K562 (cell line): ENCODE measurements around the gene DROSHA. TPM values are rescaled to one million over a fixed set of nuclear protein-coding genes. Genes with fewer than 3 reads are reported as not detected.

Source experiments
- ATAC-seq: fragments of 200-7000 bp; cut with Tn5 transposase; 3 replicates; pipeline ENCODE4 v1.9.1; 2020; ENCODE audit warnings: moderate library complexity
- BruUV-seq: library from RNA; stranded (reverse); fragments of 400-500 nt; replicated peaks from 2 replicates; lab custom pipeline; 2021; lab: Mats Ljungman, UMichigan
- CTCF ChIA-PET: fragments of 300-600 bp; formaldehyde crosslinking; extraction: SDS; loops from one replicate; lab custom pipeline; 2021; ENCODE audit warnings: low intra/inter-chr PET ratio; lab: Yijun Ruan, JAX
- POLR2A ChIA-PET: fragments of 300-600, 350-650 bp; sonication (Branson Sonifier 250); formaldehyde crosslinking; extraction: SDS; loops from one replicate; lab custom pipeline; 2021; ENCODE audit warnings: antibody characterized with exemption, inconsistent platforms; lab: Yijun Ruan, JAX
- DNase-seq, 4 experiments: peaks; one replicate each; pipeline versions ENCODE4 v3.0.0 to v3.0.0-alpha.2; 2011 to 2018; ENCODE audit warnings: low spot score in 3 of 4, mixed read lengths in 3 of 4; ENCODE audit errors: extremely low read depth in 1 of 4
- FAIRE-seq: peaks from 2 replicates; lab custom pipeline; 2011; peaks lifted over from hg19 to GRCh38; lab: Jason Lieb, UNC
- H2AFZ ChIP-seq: 2 replicates; pipeline ENCODE4 v1.6.0; 2011; ENCODE audit warnings: low read depth, low read length, control low read depth, inconsistent platforms
- H3K27ac ChIP-seq: fragments of 200-600 bp; 3 replicates; pipeline ENCODE4 v1.8.0; 2011; ENCODE audit warnings: low read depth, mild to moderate bottlenecking, control low read depth, inconsistent platforms, low read length, moderate library complexity, mixed read lengths; ENCODE audit errors: extremely low read depth
- H3K27me3 ChIP-seq, 2 experiments: fragments of 300-600 bp in 1 of 2; 2 replicates in 1 of 2; 3 replicates in 1 of 2; pipeline versions ENCODE4 v1.6.0 to v1.8.0; 2011; ENCODE audit warnings: inconsistent platforms in 2 of 2, low read length in 2 of 2, mild to moderate bottlenecking in 1 of 2, mixed read lengths in 1 of 2, moderate library complexity in 1 of 2; ENCODE audit not compliant: control insufficient read depth in 2 of 2, insufficient read depth in 2 of 2
- H3K36me3 ChIP-seq: fragments of 300-600 bp; 3 replicates; pipeline ENCODE4 v1.8.0; 2011; ENCODE audit warnings: mild to moderate bottlenecking, low read length, inconsistent platforms; ENCODE audit not compliant: control insufficient read depth, insufficient read depth
- H3K4me1 ChIP-seq, 2 experiments: fragments of 200-600 bp in 1 of 2; replicated peaks in 1 of 2; 2 replicates in 1 of 2; 3 replicates in 1 of 2; pipeline versions ENCODE4 v1.5.1 to v1.8.0; 2011; ENCODE audit warnings: inconsistent platforms in 2 of 2, low read length in 2 of 2, mild to moderate bottlenecking in 1 of 2, mixed read lengths in 1 of 2, moderate library complexity in 1 of 2; ENCODE audit not compliant: control insufficient read depth in 2 of 2, insufficient read depth in 2 of 2
- H3K4me2 ChIP-seq: 2 replicates; pipeline ENCODE4 v1.6.1; 2011; ENCODE audit warnings: low read length, control low read depth, inconsistent platforms, mixed read lengths; ENCODE audit not compliant: insufficient read depth
- H3K4me3 ChIP-seq: fragments of 200-600 bp; sonication (generic), shearing (Covaris generic); 2 replicates; pipeline ENCODE4 v1.5.1; 2016; ENCODE audit warnings: control low read depth, inconsistent platforms
- H3K79me2 ChIP-seq: fragments of 200-600 bp; 3 replicates; pipeline ENCODE4 v1.8.0; 2011; ENCODE audit warnings: low read length, inconsistent platforms; ENCODE audit not compliant: control insufficient read depth, insufficient read depth
- H3K9ac ChIP-seq, 2 experiments: 2 replicates each; pipeline versions ENCODE4 v1.6.0 to v1.6.1; 2011; ENCODE audit warnings: low read depth in 2 of 2, low read length in 2 of 2, control low read depth in 1 of 2, inconsistent platforms in 1 of 2, mild to moderate bottlenecking in 1 of 2, mixed read lengths in 1 of 2; ENCODE audit not compliant: insufficient read depth in 1 of 2
- H3K9me1 ChIP-seq: one replicate; pipeline ENCODE4 v1.6.0; 2011; ENCODE audit warnings: inconsistent platforms, mild to moderate bottlenecking, low read length, moderate library complexity; ENCODE audit not compliant: control insufficient read depth, insufficient read depth
- H3K9me3 ChIP-seq: replicated peaks from 2 replicates; pipeline ENCODE4 v1.5.1; 2011; ENCODE audit warnings: low read depth, low read length, inconsistent platforms; ENCODE audit not compliant: control insufficient read depth, insufficient read depth
- H4K20me1 ChIP-seq: replicated peaks from 2 replicates; pipeline ENCODE4 v1.6.1; 2011; ENCODE audit warnings: low read length, inconsistent platforms, mixed read lengths; ENCODE audit not compliant: control insufficient read depth, insufficient read depth
- ARID2 ChIP-seq: fragments of 450-650 bp; IDR thresholded peaks from 2 replicates; pipeline ENCODE4 v1.6.1; 2017; ENCODE audit warnings: antibody characterized with exemption, mild to moderate bottlenecking
- PML ChIP-seq: IDR thresholded peaks from 2 replicates; pipeline ENCODE4 v1.6.1; 2012; ENCODE audit warnings: low read length, inconsistent platforms
- TBP ChIP-seq: optimal IDR thresholded peaks from 2 replicates; pipeline ENCODE3; 2011; ENCODE audit warnings: low read depth, low read length, improper control_type of control experiment
- U2AF1 ChIP-seq: fragments of 200-400 bp; formaldehyde crosslinking; optimal IDR thresholded peaks from 2 replicates; pipeline ENCODE3; 2017; ENCODE audit warnings: mild to moderate bottlenecking, low read depth, low read length, moderate library complexity
- XRCC3 ChIP-seq: fragments of 450-650 bp; IDR thresholded peaks from 2 replicates; pipeline ENCODE4 v1.6.1; 2017; ENCODE audit warnings: mild to moderate bottlenecking, moderate library complexity
- ZBTB7A ChIP-seq: IDR thresholded peaks from 2 replicates; pipeline ENCODE4 v1.6.1; 2011; ENCODE audit warnings: low read depth, mild to moderate bottlenecking, low read length, moderate library complexity, borderline replicate concordance; ENCODE audit not compliant: control insufficient read depth
- ZNF212 ChIP-seq: fragments of 450-650 bp; formaldehyde crosslinking; IDR thresholded peaks from 2 replicates; pipeline ENCODE4 v1.4.0; 2020; ENCODE audit warnings: mild to moderate bottlenecking
- ZNF239 ChIP-seq: fragments of 250-450 bp; sonication (Bioruptor Pico); IDR thresholded peaks from 2 replicates; pipeline ENCODE4 v1.4.0; 2020; ENCODE audit warnings: mild to moderate bottlenecking
- ZNF699 ChIP-seq: fragments of 250-450 bp; sonication (Bioruptor Pico); IDR thresholded peaks from 2 replicates; pipeline ENCODE4 v1.8.0; 2021; ENCODE audit warnings: mild to moderate bottlenecking, moderate library complexity; ENCODE audit not compliant: insufficient replicate concordance
- ZNF79 ChIP-seq: fragments of 250-450 bp; sonication (Bioruptor Pico); IDR thresholded peaks from 2 replicates; pipeline ENCODE4 v1.4.0; 2020; ENCODE audit warnings: low read depth, mild to moderate bottlenecking, moderate library complexity
- WGBS: fragments of 100-300 bp; shearing (Covaris generic); methylation state at CpG from one replicate; pipeline ENCODE4 v1.1.6; 2016; ENCODE audit warnings: low coverage, mixed read lengths; ENCODE audit not compliant: insufficient coverage; ENCODE audit errors: missing lambda C conversion rate; 5-methylcytosine and 5-hydroxymethylcytosine counted together
- in situ Hi-C: fragments of 300-500 bp; cut with MboI; formaldehyde crosslinking; loops from 4 replicates; pipeline ENCODE4 v1.15.0; 2018; ENCODE audit warnings: inconsistent platforms, mixed read lengths
- intact Hi-C: fragments of 100-400 bp; cut with micrococcal nuclease; formaldehyde crosslinking; loops from 2 replicates; pipeline ENCODE4 v1.14.2; 2022
- polyA plus RNA-seq, 8 experiments: library from polyadenylated mRNA; depleted of rRNA in 4 of 8; stranded (reverse) in 5 of 8; unstranded in 3 of 8; fragments of >200 nt; fragmentation: Nextera tagmentation in 2 of 8; fragmentation: Illumina TruSeq in 1 of 8; extraction: Ambion mirVana in 2 of 8; extraction: Trizol in 1 of 8; gene quantifications; 2 replicates each; pipeline versions ENCODE4 v1.2.1 to v1.2.3, GENCODE V29; 2011 to 2014; ENCODE audit warnings: inconsistent platforms in 1 of 8, missing spikeins in 1 of 8
- total RNA-seq, 7 experiments: library from RNA; depleted of rRNA in 6 of 7; stranded (reverse); fragments of >200 nt in 6 of 7; fragmentation: Illumina TruSeq in 2 of 7; extraction: Trizol in 2 of 7; gene quantifications; 2 replicates each; pipeline versions ENCODE4 v1.2.1 to v1.2.3, GENCODE V29; 2011 to 2021; ENCODE audit warnings: low replicate concordance in 1 of 7
- TF ChIP-seq, protein P1 (sequence below): fragments of 450-650 bp; conservative IDR thresholded peaks from 2 replicates; pipeline ENCODE4 v1.6.1; 2016; ENCODE audit warnings: missing genetic modification characterization, low read depth, mild to moderate bottlenecking, missing compliant biosample characterization, moderate library complexity
- TF ChIP-seq, protein P2 (sequence below): sonication (generic); formaldehyde crosslinking; IDR thresholded peaks from 2 replicates; pipeline ENCODE4 v1.9.0; 2022; ENCODE audit warnings: mild to moderate bottlenecking, missing genetic modification reagents
- TF ChIP-seq, protein P3 (sequence below): fragments of 250-450 bp; sonication (Bioruptor Pico); IDR thresholded peaks from 2 replicates; pipeline ENCODE4 v1.4.0; 2020; ENCODE audit warnings: borderline replicate concordance

The DROSHA gene
- total and polyA plus RNA-seq, 9 of the 15 experiments (the other 6 are each of a cell fraction or from before 2014, with no cell fraction given) = 52.5 to 109 (median 68.9) TPM

DNA sequence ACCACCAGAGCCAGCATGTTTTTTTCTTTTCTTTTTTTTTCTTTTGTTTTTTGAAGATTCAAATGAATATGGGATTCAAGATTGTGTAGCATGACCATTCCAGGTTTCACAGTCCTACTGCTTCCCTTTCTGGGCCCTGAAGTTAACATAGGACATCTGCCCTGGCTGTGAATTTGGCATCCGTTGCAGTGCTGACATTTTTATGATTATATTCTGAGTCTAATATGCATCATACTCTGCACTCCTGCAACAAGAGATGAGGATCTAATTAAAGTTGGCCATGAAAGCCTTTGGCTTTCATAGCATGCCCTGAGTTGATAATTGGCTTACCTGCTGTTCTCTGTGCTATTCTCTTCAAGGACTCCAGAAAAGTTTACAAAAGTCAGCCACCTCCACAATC is 30.1 kb upstream of the DROSHA start:
- ATAC-seq = no peak

DNA sequence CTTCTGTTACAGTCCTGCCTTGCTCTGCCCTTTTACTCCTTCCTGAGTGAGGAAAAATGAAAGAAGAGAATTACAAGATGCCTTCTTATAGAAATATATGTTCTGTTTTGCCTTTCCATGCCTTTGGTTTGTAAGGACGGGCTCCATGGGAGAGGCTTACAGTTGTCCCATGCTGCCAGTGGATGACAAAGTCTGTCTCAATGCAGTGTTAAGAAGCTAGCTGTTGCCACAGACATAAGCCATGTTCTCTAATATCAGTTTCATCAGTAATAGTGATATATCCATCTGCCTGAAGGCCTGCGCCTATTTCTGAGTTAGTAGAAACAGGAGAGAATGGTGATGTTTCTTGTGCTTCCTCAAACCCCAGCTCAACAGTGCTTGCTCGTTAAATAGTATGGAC is 28.0 kb upstream of the DROSHA start:
- 0 out of 3 replicates have a peak, but pooled peaks have one; percentile 31 for ATAC-seq
- no TSS peak for BruUV-seq
- intact Hi-C loops (no loop called here), in situ Hi-C loops (no loop called here)
- Histone ChIP-seq H3K9me1 (no peaks in the 10 kb centered on the region), H2AFZ (no peak overlapping the region), H3K27ac (no peak overlapping the region), H4K20me1 (no peaks in the 10 kb centered on the region), H3K79me2 (no peaks in the 10 kb centered on the region), H3K9me3 (no peaks in the 10 kb centered on the region), H3K4me1 (no peaks in the 10 kb centered on the region; a peak in 1 of 5 replicates), H3K4me3 (no peak overlapping the region), H3K27me3 (no peaks in the 10 kb centered on the region), H3K4me2 (no peak overlapping the region), H3K9ac (no peak overlapping the region), H3K36me3 (peaks cover 12% of the 10 kb centered on the region; the same call in 2 of the 3 replicates)
- TF ChIP-seq, protein P1, sequence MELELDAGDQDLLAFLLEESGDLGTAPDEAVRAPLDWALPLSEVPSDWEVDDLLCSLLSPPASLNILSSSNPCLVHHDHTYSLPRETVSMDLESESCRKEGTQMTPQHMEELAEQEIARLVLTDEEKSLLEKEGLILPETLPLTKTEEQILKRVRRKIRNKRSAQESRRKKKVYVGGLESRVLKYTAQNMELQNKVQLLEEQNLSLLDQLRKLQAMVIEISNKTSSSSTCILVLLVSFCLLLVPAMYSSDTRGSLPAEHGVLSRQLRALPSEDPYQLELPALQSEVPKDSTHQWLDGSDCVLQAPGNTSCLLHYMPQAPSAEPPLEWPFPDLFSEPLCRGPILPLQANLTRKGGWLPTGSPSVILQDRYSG = no peak
- no peak for TF ChIP-seq TBP
- TF ChIP-seq XRCC3 = no peak
- TF ChIP-seq ZBTB7A = no peak
- TF ChIP-seq, protein P2, sequence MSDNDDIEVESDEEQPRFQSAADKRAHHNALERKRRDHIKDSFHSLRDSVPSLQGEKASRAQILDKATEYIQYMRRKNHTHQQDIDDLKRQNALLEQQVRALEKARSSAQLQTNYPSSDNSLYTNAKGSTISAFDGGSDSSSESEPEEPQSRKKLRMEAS (CRISPR knock-in tag) = no peak
- TF ChIP-seq, protein P3, sequence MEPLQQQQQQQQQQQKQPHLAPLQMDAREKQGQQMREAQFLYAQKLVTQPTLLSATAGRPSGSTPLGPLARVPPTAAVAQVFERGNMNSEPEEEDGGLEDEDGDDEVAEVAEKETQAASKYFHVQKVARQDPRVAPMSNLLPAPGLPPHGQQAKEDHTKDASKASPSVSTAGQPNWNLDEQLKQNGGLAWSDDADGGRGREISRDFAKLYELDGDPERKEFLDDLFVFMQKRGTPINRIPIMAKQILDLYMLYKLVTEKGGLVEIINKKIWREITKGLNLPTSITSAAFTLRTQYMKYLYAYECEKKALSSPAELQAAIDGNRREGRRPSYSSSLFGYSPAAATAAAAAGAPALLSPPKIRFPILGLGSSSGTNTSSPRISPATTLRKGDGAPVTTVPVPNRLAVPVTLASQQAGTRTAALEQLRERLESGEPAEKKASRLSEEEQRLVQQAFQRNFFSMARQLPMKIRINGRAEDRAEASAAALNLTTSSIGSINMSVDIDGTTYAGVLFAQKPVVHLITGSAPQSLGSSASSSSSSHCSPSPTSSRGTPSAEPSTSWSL (CRISPR knock-in tag) = no peak
- no peak for TF ChIP-seq ZNF239 (CRISPR knock-in tag)
- TF ChIP-seq ZNF212 (CRISPR knock-in tag) = no peak
- WGBS = 21% methylated on average over 3 of the region's 3 CpGs
- DNase-seq = no peak
- ChIA-PET CTCF (no interaction called here), POLR2A (interaction anchor here (1.1 kb wide), 1 partner anchor 9 kb away, joined by 4 read pairs; no protein-coding TSS in a partner anchor)
- FAIRE-seq = no peak

More for the DNA sequence above, 30.1 kb upstream of the DROSHA start:
- Histone ChIP-seq H3K4me2 (no peak overlapping the region), H3K27me3 (no peaks in the 10 kb centered on the region), H3K27ac (no peak overlapping the region), H3K9me1 (no peaks in the 10 kb centered on the region), H3K9ac (no peak overlapping the region), H3K4me1 (no peaks in the 10 kb centered on the region; a peak in 1 of 5 replicates), H3K36me3 (peaks cover 1% of the 10 kb centered on the region; the same call in 1 of the 3 replicates), H3K4me3 (no peak overlapping the region), H4K20me1 (no peaks in the 10 kb centered on the region), H2AFZ (no peak overlapping the region), H3K9me3 (no peaks in the 10 kb centered on the region), H3K79me2 (no peaks in the 10 kb centered on the region)
- CTCF ChIA-PET = no interaction called here
- BruUV-seq = no TSS peak
- intact Hi-C loops (no loop called here), in situ Hi-C loops (no loop called here)
- POLR2A ChIA-PET = interaction anchor here (1.2 kb wide), 1 partner anchor 24 kb away, joined by 3 read pairs; no protein-coding TSS in a partner anchor
- DNase-seq (no peak), FAIRE-seq (no peak)
- TF ChIP-seq U2AF1 = no peak
- no peak for TF ChIP-seq ARID2
- TF ChIP-seq ZNF79 (CRISPR knock-in tag) = no peak
- no peak for TF ChIP-seq PML
- no peak for TF ChIP-seq ZNF699 (CRISPR knock-in tag)
- 6% methylated on average over 1 of the region's 1 CpG for WGBS
